Body of pancreas (tissue), 4 donors: ENCODE data around the gene PRKAR1A. TPM values are rescaled to one million over a fixed set of nuclear protein-coding genes. Genes with fewer than 3 reads are reported as not detected.

Source experiments
- ATAC-seq: fragments of 150-250 bp; one replicate; pipeline ENCODE4 v1.9.1; 2016
- DNase-seq, 4 donors: peaks; one replicate each; pipeline ENCODE4 v3.0.0-alpha.2; 2019
- H3K27ac ChIP-seq, 4 donors: fragments of 200-600 bp; sonication (generic); 1 replicate in 3 of 4; 2 replicates in 1 of 4; pipeline versions ENCODE4 v1.5.1 to v1.6.1; 2016 to 2019; ENCODE audit warnings: mild to moderate bottlenecking in 1 of 4, mixed read lengths in 1 of 4, moderate library complexity in 1 of 4
- H3K27me3 ChIP-seq, 2 donors: fragments of 200-600 bp; sonication (generic); one replicate each; pipeline ENCODE4 v1.6.0; 2016; ENCODE audit warnings: mild to moderate bottlenecking in 1 of 2
- H3K36me3 ChIP-seq, 2 donors: fragments of 200-600 bp; sonication (generic); replicated peaks in 1 of 2; 2 replicates each; pipeline ENCODE4 v1.5.1; 2016; ENCODE audit warnings: low read depth in 2 of 2; ENCODE audit not compliant: insufficient read depth in 1 of 2
- H3K4me1 ChIP-seq: fragments of 200-600 bp; sonication (generic); one replicate; pipeline ENCODE4 v1.6.0; 2016
- H3K4me3 ChIP-seq, 2 donors: fragments of 200-600 bp; sonication (generic); 1 replicate in 1 of 2; 2 replicates in 1 of 2; pipeline ENCODE4 v1.5.1; 2016 to 2019
- H3K9me3 ChIP-seq, 3 donors: fragments of 200-600 bp; sonication (generic); 1 replicate in 2 of 3; 2 replicates in 1 of 3; pipeline ENCODE4 v1.5.1; 2016
- CTCF ChIP-seq, 7 experiments: fragments of 450-650 bp in 4 of 7; fragments of 200-600 bp in 3 of 7; sonication (generic) in 3 of 7; IDR thresholded peaks; one replicate each; pipeline ENCODE4 v1.5.1; 2016 to 2019; ENCODE audit warnings: antibody characterized with exemption in 7 of 7
- POLR2A ChIP-seq, 3 donors: fragments of 450-650 bp; IDR thresholded peaks; one replicate each; pipeline ENCODE4 v1.6.1; 2016; ENCODE audit warnings: antibody characterized with exemption in 3 of 3, mild to moderate bottlenecking in 2 of 3
- WGBS, 2 donors: methylation state at CpG; one replicate each; pipeline ENCODE4 v1.1.5; 2017; 5-methylcytosine and 5-hydroxymethylcytosine counted together
- intact Hi-C: fragments of 100-400 bp; cut with DNase I; formaldehyde crosslinking; loops from one replicate; pipeline ENCODE4 v1.15.1; 2023
- total RNA-seq, 2 donors: library from RNA; depleted of rRNA; stranded (reverse); fragments of >200 nt; gene quantifications; one replicate each; pipeline ENCODE4 v1.1.0, GENCODE V29; 2016

The PRKAR1A gene
- 10 to 100 TPM; 71.2 to 80.7 TPM for total RNA-seq

- Histone ChIP-seq H3K27me3 (no peaks in the 10 kb centered on the region), H3K4me1 (peaks cover 27% of the 10 kb centered on the region), H3K36me3 (peaks cover 0 to 4% of the 10 kb centered on the region in 2 donors), H3K27ac (peak within 1 kb of the TSS; percentile 93 to 97 (median 96)), H3K9me3 (no peaks in the 10 kb centered on the region), H3K4me3 (peak within 1 kb of the TSS; percentile 92 to 97)
- ATAC-seq (peak; percentile 94), DNase-seq (peak; percentile 93 to 95 (median 94))
- 0% methylated on average over 20 to 64 of the region's 81 CpGs for WGBS, 2 donors
- intact Hi-C loops: no loop called here
- TF ChIP-seq POLR2A (IDR thresholded peaks at IDR 0.05): peak; percentile 77 to 90 (median 79)
- TF ChIP-seq CTCF (IDR thresholded peaks at IDR 0.05): peak in 1 of 7 experiments; percentile 18
Measured at GRCh38 chr17:68512247-68512959, at the start of gene PRKAR1A. PRKAR1A (plus strand) TSS chr17:68512430; CDS start chr17:68515400, 2,970 bp downstream.

GRCh38 chr17:68463211-68464019 lies 48.8 kb upstream of the PRKAR1A start:
- H3K36me3 ChIP-seq: no peaks in the 10 kb centered on the region
- intact Hi-C loops: loop anchor here (10.0 kb wide), 1 partner anchor 199 kb away; no protein-coding TSS in a partner anchor
- WGBS, 2 donors: 30 to 37% methylated on average over 6 of the region's 6 CpGs
- no peak overlapping the region for H3K4me3 ChIP-seq
- no peaks in the 10 kb centered on the region for H3K27me3 ChIP-seq
- DNase-seq (no peak), ATAC-seq (no peak)
- no peaks in the 10 kb centered on the region for H3K9me3 ChIP-seq
- TF ChIP-seq CTCF (IDR thresholded peaks at IDR 0.05) (peak in 1 of 7 experiments; percentile 5), POLR2A (IDR thresholded peaks at IDR 0.05) (no peak)
- peaks cover 33% of the 10 kb centered on the region for H3K4me1 ChIP-seq
- H3K27ac ChIP-seq: no peak overlapping the region

GRCh38 chr17:68468334-68468733 lies 43.9 kb upstream of the PRKAR1A start:
- Histone ChIP-seq H3K27me3 (no peaks in the 10 kb centered on the region), H3K4me3 (no peak overlapping the region), H3K4me1 (peaks cover 11% of the 10 kb centered on the region), H3K36me3 (no peaks in the 10 kb centered on the region), H3K9me3 (no peaks in the 10 kb centered on the region), H3K27ac (no peak overlapping the region)
- DNase-seq: no peak
- intact Hi-C loops: loop anchor here (10.0 kb wide), 1 partner anchor 204 kb away; no protein-coding TSS in a partner anchor
- no peak for TF ChIP-seq POLR2A (IDR thresholded peaks at IDR 0.05)
- TF ChIP-seq CTCF (IDR thresholded peaks at IDR 0.05): no peak
- 35 to 47% methylated on average over 5 of the region's 5 CpGs for WGBS, 2 donors
- no peak for ATAC-seq

- 84 to 85% methylated on average over 1 of the region's 1 CpG for WGBS, 2 donors
- no peaks in the 10 kb centered on the region for H3K27me3 ChIP-seq
- peaks cover 8% of the 10 kb centered on the region for H3K4me1 ChIP-seq
- intact Hi-C loops: loop anchor here (10.0 kb wide), 1 partner anchor 204 kb away; no protein-coding TSS in a partner anchor
- no peaks in the 10 kb centered on the region for H3K9me3 ChIP-seq
- ATAC-seq: no peak
- no peak for DNase-seq
- H3K27ac ChIP-seq: no peak overlapping the region
- no peak overlapping the region for H3K4me3 ChIP-seq
- TF ChIP-seq POLR2A (IDR thresholded peaks at IDR 0.05) (no peak), CTCF (IDR thresholded peaks at IDR 0.05) (no peak)
- no peaks in the 10 kb centered on the region for H3K36me3 ChIP-seq
Measured at GRCh38 chr17:68468788-68469187, 43.4 kb upstream of the PRKAR1A start.
